Urothelium cell line (cell line): ENCODE data around the gene DEPDC7.

Source experiments
- DNase-seq: peaks from one replicate; pipeline ENCODE4 v3.0.0; 2011; ENCODE audit warnings: low spot score, mixed read lengths
- FAIRE-seq: peaks from 2 replicates; lab custom pipeline; 2011; peaks lifted over from hg19 to GRCh38; lab: Jason Lieb, UNC

Gene DEPDC7

DNA sequence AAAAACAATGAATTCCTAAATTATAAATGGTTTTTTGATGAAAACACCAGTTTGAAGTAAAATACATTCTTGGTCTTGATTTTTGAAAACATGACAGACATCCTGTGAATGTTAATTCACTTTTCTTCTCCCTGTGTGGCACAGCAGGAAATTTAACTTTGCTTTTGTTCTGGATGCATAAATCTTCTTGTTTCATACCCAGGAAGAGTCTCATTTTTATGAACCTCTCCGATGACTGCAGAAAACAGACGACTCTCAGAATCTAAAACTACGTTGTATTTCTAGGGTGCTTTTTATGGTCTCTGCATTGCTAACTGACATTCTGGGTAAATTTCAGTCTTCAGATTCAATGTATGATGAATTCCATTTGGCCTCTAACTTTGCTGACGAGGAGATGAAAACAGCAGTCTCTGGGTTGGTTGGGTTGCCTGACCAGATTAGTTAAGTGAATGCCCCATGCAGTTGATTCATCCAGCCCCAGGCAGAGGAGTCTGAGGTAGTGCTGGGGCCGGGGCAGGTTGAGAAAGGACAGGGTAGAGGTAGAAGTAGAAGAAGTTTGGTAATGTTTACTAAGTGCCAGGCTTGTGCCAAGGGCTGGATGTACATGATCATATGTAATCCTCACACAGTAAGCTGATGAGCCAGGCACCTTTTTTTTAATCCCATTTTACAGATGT, 43.8 kb downstream of the DEPDC7 start:
- FAIRE-seq (no peak), DNase-seq (no peak)

- DNase-seq (no peak), FAIRE-seq (no peak)
These were observed 44.6 kb downstream of the DEPDC7 start for GRCh38 chr11:33060271-33060670.

- no peak for DNase-seq
- no peak for FAIRE-seq
These were observed 46.5 kb downstream of the DEPDC7 start for GRCh38 chr11:33062137-33062536.

DNA sequence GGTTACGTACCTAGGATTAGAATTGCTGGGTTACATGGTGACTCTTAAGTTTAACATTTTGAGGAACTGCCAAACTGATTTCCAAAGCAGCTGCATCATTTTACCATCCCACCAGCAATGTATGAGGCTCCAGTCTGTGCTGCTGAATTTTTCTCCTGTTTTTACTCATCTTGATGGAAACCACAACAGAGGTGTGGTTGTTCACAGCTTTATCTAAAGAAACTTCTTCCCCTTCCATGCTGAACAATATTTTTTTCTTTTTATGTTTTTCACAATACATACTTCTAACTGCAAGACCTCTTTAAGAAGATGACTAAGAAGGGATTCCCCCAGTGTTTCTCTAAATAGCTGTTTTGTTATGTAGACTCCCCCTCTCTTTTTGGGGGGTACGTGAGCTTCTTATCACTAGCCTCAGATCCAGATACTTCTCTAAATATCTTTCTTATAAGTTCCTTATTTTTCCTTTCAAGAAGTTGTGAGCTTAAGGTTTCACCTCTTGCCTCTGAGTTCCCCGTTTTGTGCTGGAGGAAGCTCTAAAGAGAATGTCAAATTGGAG, 47.7 kb downstream of the DEPDC7 start:
- FAIRE-seq (no peak), DNase-seq (no peak)

- no peak for DNase-seq
- no peak for FAIRE-seq
These were observed 48.6 kb downstream of the DEPDC7 start for GRCh38 chr11:33064033-33064825.

- no peak for FAIRE-seq
These were observed 49.2 kb downstream of the DEPDC7 start for GRCh38 chr11:33064866-33065265.

DNA sequence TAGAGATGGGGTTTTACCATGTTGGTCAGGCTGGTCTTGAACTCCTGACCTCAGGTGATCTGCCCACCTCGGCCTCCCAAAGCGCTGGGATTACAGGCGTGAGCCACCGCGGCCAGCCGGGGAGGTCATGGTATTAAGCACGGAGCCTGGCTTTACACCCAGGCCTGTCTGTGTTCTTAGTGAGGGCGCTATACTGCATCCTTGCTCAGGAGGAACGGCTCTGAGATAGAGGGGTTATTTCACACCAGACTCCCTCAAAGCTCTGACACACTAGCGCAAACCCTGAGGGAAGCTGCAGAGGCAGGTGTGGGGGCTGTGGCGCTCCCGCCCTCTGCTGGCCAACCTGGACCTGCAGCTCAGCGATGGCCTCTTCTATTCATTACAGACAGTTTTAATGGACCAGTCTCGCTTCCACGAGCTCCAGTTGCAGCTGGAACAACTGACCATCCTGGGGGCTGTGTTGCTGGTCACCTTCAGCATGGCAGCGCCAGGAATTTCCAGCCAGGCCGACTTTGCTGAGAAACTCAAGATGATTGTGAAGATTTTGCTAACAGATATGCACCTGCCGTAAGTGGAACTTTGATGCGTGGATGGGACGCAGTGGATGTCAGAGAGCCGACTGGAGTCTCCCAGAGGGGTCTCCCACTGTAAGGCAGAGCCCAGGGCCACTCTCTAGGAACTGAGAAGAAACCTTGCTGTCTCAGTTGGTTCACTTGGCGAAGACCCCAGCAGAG, 49.9 kb downstream of the DEPDC7 start:
- peak; percentile 56 for FAIRE-seq
- peak; percentile 54 for DNase-seq

More at GRCh38 chr11:33064866-33065265, 49.2 kb downstream of the DEPDC7 start:
- no peak for DNase-seq

DNA sequence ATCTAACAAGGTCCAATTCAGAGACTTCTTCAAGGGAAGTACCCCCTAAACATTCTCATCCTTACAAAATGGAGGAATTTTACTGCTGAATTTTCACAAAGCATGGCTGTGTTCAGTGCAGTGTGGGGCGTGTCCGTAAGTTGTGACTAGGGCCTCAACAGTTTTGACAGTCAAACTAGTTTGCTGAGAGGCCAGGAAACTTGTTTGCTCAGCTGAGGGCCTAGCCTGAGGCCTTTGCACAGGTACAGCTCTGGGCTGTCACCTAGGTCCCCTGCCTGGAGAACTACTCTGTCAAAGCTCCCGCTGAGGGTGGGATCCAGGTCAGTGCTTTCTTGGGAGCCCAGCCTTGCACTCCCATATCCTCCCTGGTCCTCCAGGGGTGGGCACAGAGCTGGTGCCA, 51.6 kb downstream of the DEPDC7 start:
- DNase-seq (no peak), FAIRE-seq (no peak)

GRCh38 chr11:33068611-33069340, 53.1 kb downstream of the DEPDC7 start:
- DNase-seq (no peak), FAIRE-seq (no peak)

GRCh38 chr11:33072465-33072864, 56.8 kb downstream of the DEPDC7 start:
- DNase-seq = no peak
- no peak for FAIRE-seq
